Forelimb muscle (tissue), 1 donor: ENCODE results near the gene SCTR. TPM values are rescaled to one million over a fixed set of nuclear protein-coding genes. Genes with fewer than 3 reads are reported as not detected.

Experiments
- DNase-seq: peaks from one replicate; pipeline ENCODE4 v3.0.0-alpha.2; 2013; ENCODE audit warnings: low read depth
- polyA plus RNA-seq: library from polyadenylated mRNA; unstranded; fragments of 120-200 nt; gene quantifications from one replicate; pipeline ENCODE4 v1.2.1, GENCODE V29; 2013; ENCODE audit not compliant: insufficient read length

The SCTR gene
- polyA plus RNA-seq, 1 donor, result 1.5 TPM

GRCh38 chr2:119475225-119475856, 48.9 kb downstream of the SCTR start:
- no peak for DNase-seq

DNA sequence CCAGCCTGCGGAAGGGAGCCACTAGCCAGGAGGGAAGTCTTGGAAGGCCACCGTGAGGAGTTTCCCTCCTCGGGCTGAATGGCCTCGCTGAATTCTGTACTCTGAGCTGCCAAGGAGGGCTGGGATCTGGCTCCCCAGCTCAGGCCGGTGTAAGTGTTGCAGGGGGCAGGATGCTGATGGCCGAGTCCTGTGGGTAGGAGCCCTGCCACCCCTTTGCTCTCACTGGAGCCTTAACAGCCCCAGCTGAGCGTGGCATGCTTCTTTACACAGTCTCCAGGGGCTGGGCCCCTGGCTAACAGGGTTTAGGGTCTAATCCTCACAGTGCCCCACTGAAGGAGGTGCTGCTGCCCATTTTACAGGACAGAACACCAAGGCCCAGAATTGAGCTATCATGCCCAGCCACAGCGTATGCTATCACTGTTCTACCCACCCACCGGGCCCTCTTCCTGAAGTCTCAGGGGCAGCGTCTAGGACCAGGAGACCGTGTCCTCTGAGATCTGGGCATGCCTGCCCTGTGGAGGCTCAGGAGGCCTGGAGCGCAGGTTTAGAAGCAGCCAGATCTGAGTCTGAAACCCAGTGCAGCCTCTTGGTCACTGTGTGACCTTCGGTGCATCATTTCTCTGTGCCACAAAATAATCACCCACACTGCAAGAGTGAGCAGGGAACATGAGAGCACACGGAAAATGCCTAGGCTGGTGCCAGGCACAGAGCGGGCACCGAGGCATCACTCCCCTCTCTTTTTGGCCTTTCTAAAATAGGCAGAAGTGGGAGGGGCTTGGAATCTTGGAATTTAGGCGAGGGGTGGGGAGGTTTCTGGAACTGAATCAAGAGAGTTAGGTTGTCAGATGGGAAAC, 49.7 kb downstream of the SCTR start:
- no peak for DNase-seq

- no peak for DNase-seq
These were observed 50.5 kb downstream of the SCTR start for GRCh38 chr2:119473621-119474370.

DNA sequence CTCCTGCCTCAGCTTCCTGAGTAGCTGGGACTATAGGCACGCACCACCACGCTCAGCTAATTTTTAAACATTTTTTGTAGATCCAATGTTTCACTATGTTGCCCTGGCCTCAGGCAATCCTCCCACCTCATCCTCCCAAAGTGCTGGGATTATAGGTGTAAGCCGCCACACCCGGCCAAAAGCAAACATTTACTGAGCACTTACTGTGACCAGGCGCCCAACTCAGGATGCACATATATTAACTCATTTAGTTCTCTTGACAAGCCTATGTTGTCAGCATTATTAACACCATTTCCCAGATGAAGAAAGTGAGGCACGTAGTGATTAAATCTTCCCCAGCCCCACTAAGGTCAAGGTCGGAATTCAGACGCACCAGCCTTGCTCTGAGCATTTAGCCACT, 51.5 kb downstream of the SCTR start:
- no peak for DNase-seq

DNA sequence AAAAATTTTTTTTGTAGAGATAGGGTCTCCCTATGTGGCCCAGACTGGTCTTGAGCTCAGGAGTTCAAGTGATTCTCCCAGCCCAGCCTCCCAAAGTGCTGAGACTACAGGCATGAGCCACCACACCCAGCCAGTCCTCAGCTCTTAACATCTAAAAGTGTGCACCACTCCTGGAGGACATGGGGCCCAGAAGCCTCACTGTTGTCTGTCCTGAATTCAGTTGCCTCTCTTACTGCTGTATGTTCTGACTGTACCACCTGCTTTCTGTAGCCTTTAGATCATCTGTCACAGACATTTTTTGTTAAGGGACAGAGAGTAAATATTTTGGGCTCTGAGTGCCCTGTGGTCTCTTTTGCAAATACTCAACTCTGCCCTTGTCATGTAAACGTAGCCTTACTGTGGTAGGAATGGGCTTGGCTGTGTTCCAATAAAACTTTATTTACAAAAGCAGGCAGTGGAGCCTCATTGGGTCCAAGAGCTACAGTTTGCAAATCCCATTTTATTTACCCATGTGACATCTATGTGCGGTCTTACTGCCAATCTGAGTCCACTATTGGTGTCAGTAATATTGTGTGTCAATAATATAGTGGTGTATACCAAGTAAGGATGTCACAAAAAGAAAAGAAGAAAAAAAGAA, 54.5 kb downstream of the SCTR start:
- no peak for DNase-seq

GRCh38 chr2:119469131-119469530, 55.2 kb downstream of the SCTR start:
- no peak for DNase-seq

DNA sequence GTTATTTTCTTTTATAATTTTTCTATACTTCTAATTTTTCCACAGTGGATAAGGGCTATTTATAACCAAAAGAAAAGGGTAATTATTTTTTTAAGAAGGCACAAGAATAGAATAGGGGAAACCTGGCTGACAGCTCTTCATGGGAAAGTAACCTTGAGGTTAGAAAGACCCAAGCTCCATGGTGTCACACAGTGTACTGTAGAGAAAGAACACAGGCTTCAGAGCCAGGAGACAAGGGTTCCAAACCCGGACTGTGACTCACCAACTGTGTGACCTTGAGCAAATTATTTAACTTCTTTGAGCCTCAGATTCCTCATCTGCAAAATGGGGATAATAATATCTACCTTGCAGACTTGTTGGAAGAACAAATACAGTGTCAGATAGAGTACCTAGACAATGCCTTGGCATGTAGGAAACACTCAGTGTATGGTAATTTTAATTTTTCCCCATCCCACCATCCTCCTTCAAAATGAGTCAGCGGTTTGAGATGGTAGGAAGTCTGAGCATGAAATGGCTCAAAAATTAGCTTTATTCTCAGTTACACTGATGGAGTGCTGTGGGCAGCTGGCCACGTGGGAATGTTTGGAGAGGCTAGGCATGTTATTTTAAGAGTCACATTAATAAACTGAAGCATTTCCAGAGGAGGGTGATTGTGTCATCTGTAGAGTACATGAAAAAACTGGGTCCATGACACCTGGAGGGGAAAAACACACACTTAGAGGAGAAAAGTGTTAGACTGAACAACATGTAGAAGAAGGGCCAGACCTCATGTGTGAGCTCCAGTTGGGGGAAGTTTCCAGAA, 55.9 kb downstream of the SCTR start:
- no peak for DNase-seq

DNA sequence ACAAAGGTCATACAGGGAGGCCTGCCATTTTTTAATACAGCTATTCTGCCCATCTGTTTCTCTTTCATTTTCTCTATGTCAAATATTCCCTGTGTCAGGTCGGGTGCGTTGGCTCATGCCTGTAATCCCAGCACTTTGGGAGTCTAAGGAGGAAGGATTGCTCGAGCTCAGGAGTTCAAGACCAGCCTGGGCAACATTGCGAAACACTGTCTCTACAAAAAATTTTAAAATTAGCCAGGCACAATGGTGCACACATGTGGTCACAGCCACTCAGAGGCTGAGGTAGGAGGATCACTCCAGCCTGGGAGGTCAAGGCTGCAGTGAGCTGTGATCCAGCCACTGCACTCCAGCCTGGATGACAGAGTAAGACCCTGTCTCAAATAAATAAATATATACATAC, 57.9 kb downstream of the SCTR start:
- DNase-seq, result no peak

DNA sequence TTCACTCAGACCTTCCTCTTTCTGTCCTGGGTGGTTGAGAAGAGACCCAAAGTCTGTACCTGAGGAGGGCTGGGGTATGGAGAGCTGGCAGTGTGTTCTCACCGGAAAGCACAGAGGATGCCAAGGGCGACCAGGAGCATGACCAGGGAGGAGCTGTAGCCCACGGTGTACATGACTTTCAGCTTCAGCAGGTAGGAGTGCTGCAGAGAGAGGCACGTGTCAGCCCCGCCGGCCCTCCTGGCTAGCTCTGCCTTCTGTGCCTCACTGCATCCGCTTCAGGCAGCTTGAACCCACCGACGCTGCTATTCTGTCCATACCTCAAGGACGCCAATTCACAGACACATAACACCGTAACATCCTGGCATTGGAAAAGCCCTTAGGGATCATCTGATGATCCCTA, 58.6 kb downstream of the SCTR start:
- DNase-seq, result no peak

DNA sequence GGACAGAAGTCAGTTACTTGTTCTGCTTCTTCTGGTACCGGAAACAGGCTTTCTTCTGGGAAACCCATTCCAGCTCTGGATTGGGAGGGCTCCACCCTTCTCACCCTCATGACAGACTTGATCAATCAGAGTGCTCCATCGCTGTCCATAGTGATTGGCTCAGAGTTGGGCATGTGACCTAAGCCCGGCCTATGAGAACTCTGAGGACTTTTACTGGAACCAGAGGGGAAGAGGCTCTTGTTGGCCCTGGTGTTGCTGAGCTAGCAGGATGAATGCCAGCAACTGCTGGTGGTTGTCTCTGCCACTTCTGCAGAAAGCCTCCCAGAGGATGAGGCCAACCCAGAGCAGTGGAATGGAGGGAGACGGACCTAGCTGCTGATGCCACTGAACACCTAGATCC, 59.3 kb downstream of the SCTR start:
- DNase-seq, result no peak

- no peak for DNase-seq
These were observed 60.3 kb downstream of the SCTR start for GRCh38 chr2:119463990-119464389.

- no peak for DNase-seq
These were observed 61.1 kb downstream of the SCTR start for GRCh38 chr2:119463136-119463535.

DNA sequence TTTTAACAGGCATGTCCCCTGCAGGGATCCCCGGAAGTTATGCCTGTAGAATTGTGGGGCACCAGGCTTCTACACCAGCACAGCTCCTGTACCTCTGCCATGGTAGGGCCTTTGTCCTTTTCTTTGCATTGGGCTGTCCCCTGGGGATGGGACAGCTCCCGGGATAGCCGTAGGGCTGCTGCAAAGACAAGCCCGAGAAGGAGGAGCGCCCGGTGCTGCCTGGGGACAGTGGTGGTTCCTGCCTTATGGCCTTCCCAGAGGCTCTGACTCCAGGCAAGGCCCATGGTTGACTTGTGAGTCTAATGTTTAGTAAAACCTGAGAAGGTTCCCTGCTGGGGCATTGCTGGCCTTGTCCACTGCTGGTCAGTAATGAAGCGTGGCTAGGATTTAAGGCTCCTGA, 61.7 kb downstream of the SCTR start:
- no peak for DNase-seq

- DNase-seq, result no peak
These were observed 62.5 kb downstream of the SCTR start for GRCh38 chr2:119461811-119462210.

GRCh38 chr2:119460076-119460475, 64.2 kb downstream of the SCTR start:
- no peak for DNase-seq

DNA sequence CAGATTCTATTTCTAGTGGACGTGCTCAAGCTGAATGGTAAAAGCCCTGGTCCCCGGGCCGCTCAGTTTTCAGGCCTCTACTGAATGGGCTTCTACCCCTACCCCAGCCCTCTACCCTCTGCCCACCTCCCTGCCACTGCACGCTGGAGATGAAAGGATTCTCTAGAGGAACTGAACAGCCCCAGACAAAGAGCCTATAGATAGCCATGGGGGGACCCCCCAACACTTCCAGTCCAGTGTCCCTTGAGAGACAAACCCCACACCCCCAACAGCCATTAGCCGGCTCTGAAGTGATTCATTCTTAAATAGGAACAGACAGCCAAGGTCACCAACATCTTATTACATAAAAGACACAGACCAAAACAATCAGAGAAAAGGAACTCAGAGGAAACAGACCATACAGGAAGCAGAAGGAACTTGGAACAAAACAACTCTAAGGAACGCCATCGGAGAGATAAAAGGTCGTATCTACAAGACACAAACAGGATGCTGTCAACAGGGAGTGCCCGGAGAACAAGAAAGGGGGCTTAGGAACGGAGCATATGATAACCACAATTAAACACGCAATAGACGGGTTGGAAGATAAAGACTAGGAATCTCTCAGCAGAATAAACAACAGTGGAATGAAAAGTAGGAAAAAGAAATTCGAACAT, 69.1 kb downstream of the SCTR start:
- DNase-seq, result no peak

DNA sequence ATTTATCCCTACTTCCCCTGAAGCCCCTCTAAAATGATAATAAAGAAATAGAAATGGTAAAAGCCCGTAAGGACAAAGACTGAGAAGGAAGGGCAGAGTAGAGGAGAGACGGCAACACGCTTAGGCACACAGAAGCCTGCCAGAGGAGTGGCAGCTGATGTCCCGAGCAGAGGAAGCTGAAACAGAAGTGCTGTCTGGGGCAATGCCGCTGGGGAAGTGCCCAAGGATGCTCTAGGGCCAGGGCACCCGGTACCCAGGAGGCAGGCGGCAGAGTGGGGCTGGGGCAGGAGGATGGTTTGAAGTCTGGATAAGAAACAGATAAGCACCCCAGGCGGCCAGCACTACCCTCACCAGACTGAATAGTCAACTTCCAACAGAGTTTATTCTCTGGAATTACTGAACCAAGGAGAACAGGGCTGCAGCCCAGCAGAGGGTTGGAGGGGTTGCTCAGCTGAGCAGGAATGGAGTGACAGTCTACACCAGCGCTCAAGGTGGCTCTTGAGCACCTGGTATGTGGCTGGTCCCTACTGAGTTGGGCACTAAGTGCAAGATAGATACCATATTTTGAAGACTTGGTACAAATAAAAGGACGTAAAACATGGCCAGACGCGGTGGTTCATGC, 70.2 kb downstream of the SCTR start:
- DNase-seq, result no peak

GRCh38 chr2:119451336-119452050, 72.8 kb downstream of the SCTR start:
- no peak for DNase-seq

- no peak for DNase-seq
These were observed 74.8 kb downstream of the SCTR start for GRCh38 chr2:119449521-119449920.
